ENCODE results near the gene CNTLN. TPM values are rescaled to one million over a fixed set of nuclear protein-coding genes. Genes with fewer than 3 reads are reported as not detected.

Gene CNTLN
- total RNA-seq, 1 experiment from 2014 or later, result 15.0 TPM

DNA sequence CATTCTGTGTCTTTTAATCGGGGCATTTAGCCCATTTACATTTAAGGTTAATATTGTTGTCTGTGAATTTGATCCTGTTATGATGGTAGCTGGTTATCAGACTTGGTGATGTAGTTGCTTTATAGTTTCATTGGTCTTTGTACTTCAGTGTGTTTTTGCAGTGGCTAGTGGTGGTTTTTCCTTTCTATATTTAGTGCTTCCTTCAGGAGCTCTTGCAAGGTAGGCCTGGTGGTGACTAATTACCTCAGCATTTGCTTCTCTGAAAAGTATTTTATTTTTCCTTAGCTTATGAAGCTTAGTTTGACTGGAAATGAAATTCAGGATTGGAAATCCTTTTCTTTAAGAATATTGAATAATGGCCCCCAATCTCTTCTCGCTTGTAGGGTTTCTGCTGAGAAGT lies 156.9 kb downstream of the CNTLN start:
- TF ChIP-seq, protein P1, sequence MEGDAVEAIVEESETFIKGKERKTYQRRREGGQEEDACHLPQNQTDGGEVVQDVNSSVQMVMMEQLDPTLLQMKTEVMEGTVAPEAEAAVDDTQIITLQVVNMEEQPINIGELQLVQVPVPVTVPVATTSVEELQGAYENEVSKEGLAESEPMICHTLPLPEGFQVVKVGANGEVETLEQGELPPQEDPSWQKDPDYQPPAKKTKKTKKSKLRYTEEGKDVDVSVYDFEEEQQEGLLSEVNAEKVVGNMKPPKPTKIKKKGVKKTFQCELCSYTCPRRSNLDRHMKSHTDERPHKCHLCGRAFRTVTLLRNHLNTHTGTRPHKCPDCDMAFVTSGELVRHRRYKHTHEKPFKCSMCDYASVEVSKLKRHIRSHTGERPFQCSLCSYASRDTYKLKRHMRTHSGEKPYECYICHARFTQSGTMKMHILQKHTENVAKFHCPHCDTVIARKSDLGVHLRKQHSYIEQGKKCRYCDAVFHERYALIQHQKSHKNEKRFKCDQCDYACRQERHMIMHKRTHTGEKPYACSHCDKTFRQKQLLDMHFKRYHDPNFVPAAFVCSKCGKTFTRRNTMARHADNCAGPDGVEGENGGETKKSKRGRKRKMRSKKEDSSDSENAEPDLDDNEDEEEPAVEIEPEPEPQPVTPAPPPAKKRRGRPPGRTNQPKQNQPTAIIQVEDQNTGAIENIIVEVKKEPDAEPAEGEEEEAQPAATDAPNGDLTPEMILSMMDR (conservative IDR thresholded peaks at IDR 0.05), result no peak
- Histone ChIP-seq H2BK20ac (ENCODE audit: low read depth, low read length, poor library complexity, severe bottlenecking) (no peak overlapping the region), H2AFZ (ENCODE audit: low read length) (no peak overlapping the region), H3K9me3 (ENCODE audit: control insufficient read depth, low read depth, low read length) (no peaks in the 10 kb centered on the region), H4K8ac (replicated peaks; ENCODE audit: insufficient read length, low read depth, low read length) (no peak overlapping the region), H3K18ac (ENCODE audit: insufficient read length, low read depth, low read length) (no peak overlapping the region), H3K79me2 (ENCODE audit: insufficient read depth, low read length) (no peaks in the 10 kb centered on the region), H2BK5ac (ENCODE audit: insufficient read length, low read length) (no peak overlapping the region), H4K91ac (ENCODE audit: insufficient read length, low read depth, low read length) (no peak overlapping the region), H4K5ac (ENCODE audit: insufficient read length, low read depth, low read length) (no peak overlapping the region), H3K4me1 (ENCODE audit: insufficient read depth, low read length) (no peaks in the 10 kb centered on the region), H3K4ac (ENCODE audit: low read depth, low read length) (no peak overlapping the region), H3K56ac (ENCODE audit: insufficient read length, low read depth, low read length) (no peak overlapping the region), H3K27ac (ENCODE audit: insufficient read length, low read depth, low read length) (no peak overlapping the region), H3K9ac (ENCODE audit: extremely low read depth, insufficient read length, low read length) (no peak overlapping the region), H3K23ac (ENCODE audit: insufficient read length, low read depth, low read length) (no peak overlapping the region), H3K4me2 (ENCODE audit: insufficient read depth, insufficient read length, low read length) (no peak overlapping the region), H2BK12ac (ENCODE audit: insufficient read length, low read depth, low read length) (no peak overlapping the region), H3K27me3 (ENCODE audit: insufficient read depth, low read length) (no peaks in the 10 kb centered on the region), H3K14ac (ENCODE audit: insufficient read depth, low read length) (no peak overlapping the region), H2BK15ac (ENCODE audit: low read depth, low read length) (no peak overlapping the region), H3K79me1 (ENCODE audit: insufficient read depth, low read depth, low read length, poor library complexity, severe bottlenecking) (no peaks in the 10 kb centered on the region), H2BK120ac (ENCODE audit: low read depth, low read length, poor library complexity, severe bottlenecking) (no peak overlapping the region), H3K23me2 (ENCODE audit: insufficient read length, low read depth, low read length, poor library complexity, severe bottlenecking) (no peaks in the 10 kb centered on the region), H2AK5ac (ENCODE audit: insufficient read length, low read length) (no peak overlapping the region), H4K20me1 (ENCODE audit: control insufficient read depth, insufficient read depth, insufficient read length) (no peaks in the 10 kb centered on the region), H3T11ph (ENCODE audit: low read length) (no peak overlapping the region)
- Mint-ChIP-seq H3K27me3 (ENCODE audit: low read depth) (no peaks in the 10 kb centered on the region), H3K36me3 (ENCODE audit: insufficient read depth in 1 of 3, low read depth in 3 of 3) (peaks cover 21 to 32% (median 30%) of the 10 kb centered on the region in 3 experiments), H3K27ac (no peak overlapping the region), H3K9me3 (peaks cover 20 to 22% of the 10 kb centered on the region in 2 experiments; a peak in 4 of 5 replicates), H3K4me1 (peaks cover 6 to 16% of the 10 kb centered on the region in 2 experiments), H3K4me3 (no peak overlapping the region)
- WGBS (ENCODE audit: extremely low coverage, insufficient read length, low lambda C conversion rate), result no CpG with 5 or more reads among the region's 2 CpGs
- DNase-seq, result no peak
